ENCODE measurements around the gene TRIM77. TPM values are rescaled to one million over a fixed set of nuclear protein-coding genes. Genes with fewer than 3 reads are reported as not detected.
"Not testable (repeated sequence)": the region's sequence is repeated elsewhere in the genome, so short reads cannot be mapped to it uniquely, and the experiment has no call there.

Gene TRIM77
- total RNA-seq, 2 donors from 2014 or later, result not detected

GRCh38 chr11:89673380-89673779, 36.7 kb upstream of the TRIM77 start:
- not testable (repeated sequence) for H3K27ac Mint-ChIP-seq; DNase-seq; H3K9me3 Mint-ChIP-seq; H3K9me3 ChIP-seq (ENCODE audit: control insufficient read depth, low read length); H3K4me3 ChIP-seq (ENCODE audit: low read length); H3K9ac ChIP-seq (ENCODE audit: extremely low read depth, low read length, poor library complexity, severe bottlenecking); H3K27ac ChIP-seq (ENCODE audit: low read depth, low read length); H3K36me3 ChIP-seq (ENCODE audit: control insufficient read depth, insufficient read depth, low read length); H3K27me3 Mint-ChIP-seq (ENCODE audit: insufficient read depth); H3K27me3 ChIP-seq (ENCODE audit: control insufficient read depth, insufficient read depth, low read length, poor library complexity, severe bottlenecking); H3K36me3 Mint-ChIP-seq (ENCODE audit: low read depth); H3K4me1 ChIP-seq (ENCODE audit: control insufficient read depth, insufficient read depth, low read length); H3K4me3 Mint-ChIP-seq
- H3K4me1 Mint-ChIP-seq, result peaks cover 16% of the 10 kb centered on the region
- WGBS, 2 experiments (ENCODE audit: insufficient coverage in 1 of 2, insufficient read length in 1 of 2), result 88 to 89% methylated on average over 1 to 2 of the region's 2 CpGs

GRCh38 chr11:89675383-89675782, 34.7 kb upstream of the TRIM77 start:
- not testable (repeated sequence) for H3K27me3 ChIP-seq (ENCODE audit: control insufficient read depth, insufficient read depth, low read length, poor library complexity, severe bottlenecking); H3K27ac Mint-ChIP-seq; H3K4me1 Mint-ChIP-seq; H3K36me3 ChIP-seq (ENCODE audit: control insufficient read depth, insufficient read depth, low read length); H3K36me3 Mint-ChIP-seq (ENCODE audit: low read depth); H3K27ac ChIP-seq (ENCODE audit: low read depth, low read length); DNase-seq; H3K4me3 ChIP-seq (ENCODE audit: low read length); H3K4me1 ChIP-seq (ENCODE audit: control insufficient read depth, insufficient read depth, low read length); H3K4me3 Mint-ChIP-seq; H3K9me3 Mint-ChIP-seq; H3K9me3 ChIP-seq (ENCODE audit: control insufficient read depth, low read length); H3K27me3 Mint-ChIP-seq (ENCODE audit: insufficient read depth); H3K9ac ChIP-seq (ENCODE audit: extremely low read depth, low read length, poor library complexity, severe bottlenecking)
- 96% methylated on average over 2 of the region's 2 CpGs; no CpG with 5 or more reads in 1 of the 2 experiments for WGBS, 2 experiments (ENCODE audit: insufficient coverage in 1 of 2, insufficient read length in 1 of 2)
- peak; percentile 48 for TF ChIP-seq CTCF (conservative IDR thresholded peaks at IDR 0.05)

- DNase-seq; H3K27me3 ChIP-seq (ENCODE audit: control insufficient read depth, insufficient read depth, low read length, poor library complexity, severe bottlenecking); H3K36me3 Mint-ChIP-seq (ENCODE audit: low read depth); H3K4me3 ChIP-seq (ENCODE audit: low read length); H3K27ac ChIP-seq (ENCODE audit: low read depth, low read length); H3K9ac ChIP-seq (ENCODE audit: extremely low read depth, low read length, poor library complexity, severe bottlenecking); H3K4me3 Mint-ChIP-seq; H3K27ac Mint-ChIP-seq; H3K27me3 Mint-ChIP-seq (ENCODE audit: insufficient read depth); H3K4me1 ChIP-seq (ENCODE audit: control insufficient read depth, insufficient read depth, low read length); H3K36me3 ChIP-seq (ENCODE audit: control insufficient read depth, insufficient read depth, low read length); H3K9me3 ChIP-seq (ENCODE audit: control insufficient read depth, low read length); H3K9me3 Mint-ChIP-seq; H3K4me1 Mint-ChIP-seq: not testable (repeated sequence)
- WGBS, 2 experiments (ENCODE audit: insufficient coverage in 1 of 2, insufficient read length in 1 of 2), result no CpG with 5 or more reads among the region's 4 CpGs
Measured at GRCh38 chr11:89675948-89676347, 34.2 kb upstream of the TRIM77 start.

- not testable (repeated sequence) for H3K4me3 Mint-ChIP-seq
Measured at GRCh38 chr11:89707080-89707479, 3.0 kb upstream of the TRIM77 start.

GRCh38 chr11:89724866-89725498, 14.9 kb downstream of the TRIM77 start:
- not testable (repeated sequence) for H3K27me3 Mint-ChIP-seq (ENCODE audit: insufficient read depth); H3K27ac Mint-ChIP-seq; H3K27me3 ChIP-seq (ENCODE audit: control insufficient read depth, insufficient read depth, low read length, poor library complexity, severe bottlenecking); H3K36me3 Mint-ChIP-seq (ENCODE audit: low read depth); H3K4me3 Mint-ChIP-seq; H3K9ac ChIP-seq (ENCODE audit: extremely low read depth, low read length, poor library complexity, severe bottlenecking); H3K9me3 ChIP-seq (ENCODE audit: control insufficient read depth, low read length); H3K4me1 ChIP-seq (ENCODE audit: control insufficient read depth, insufficient read depth, low read length); H3K9me3 Mint-ChIP-seq; H3K4me1 Mint-ChIP-seq; H3K27ac ChIP-seq (ENCODE audit: low read depth, low read length); DNase-seq; H3K36me3 ChIP-seq (ENCODE audit: control insufficient read depth, insufficient read depth, low read length); H3K4me3 ChIP-seq (ENCODE audit: low read length)
- WGBS, 2 experiments (ENCODE audit: insufficient coverage in 1 of 2, insufficient read length in 1 of 2), result 100% methylated on average over 1 of the region's 2 CpGs; no CpG with 5 or more reads in 1 of the 2 experiments

More at GRCh38 chr11:89707080-89707479, 3.0 kb upstream of the TRIM77 start:
- not testable (repeated sequence) for H3K27me3 Mint-ChIP-seq (ENCODE audit: insufficient read depth); H3K27ac Mint-ChIP-seq; H3K4me1 ChIP-seq (ENCODE audit: control insufficient read depth, insufficient read depth, low read length); H3K36me3 Mint-ChIP-seq (ENCODE audit: low read depth); H3K9ac ChIP-seq (ENCODE audit: extremely low read depth, low read length, poor library complexity, severe bottlenecking); H3K27ac ChIP-seq (ENCODE audit: low read depth, low read length); H3K36me3 ChIP-seq (ENCODE audit: control insufficient read depth, insufficient read depth, low read length); H3K9me3 ChIP-seq (ENCODE audit: control insufficient read depth, low read length); H3K27me3 ChIP-seq (ENCODE audit: control insufficient read depth, insufficient read depth, low read length, poor library complexity, severe bottlenecking); H3K4me1 Mint-ChIP-seq; H3K4me3 ChIP-seq (ENCODE audit: low read length)
- peaks cover 15% of the 10 kb centered on the region for H3K9me3 Mint-ChIP-seq
- peak; percentile 45 for DNase-seq
- 71% methylated on average over 4 of the region's 4 CpGs; no CpG with 5 or more reads in 1 of the 2 experiments for WGBS, 2 experiments (ENCODE audit: insufficient coverage in 1 of 2, insufficient read length in 1 of 2)

GRCh38 chr11:89730215-89730614, 20.1 kb downstream of the TRIM77 start:
- H3K4me1 Mint-ChIP-seq; H3K4me1 ChIP-seq (ENCODE audit: control insufficient read depth, insufficient read depth, low read length); H3K9me3 Mint-ChIP-seq; H3K4me3 ChIP-seq (ENCODE audit: low read length); H3K9me3 ChIP-seq (ENCODE audit: control insufficient read depth, low read length); H3K9ac ChIP-seq (ENCODE audit: extremely low read depth, low read length, poor library complexity, severe bottlenecking); H3K27me3 Mint-ChIP-seq (ENCODE audit: insufficient read depth); H3K27ac Mint-ChIP-seq; H3K36me3 ChIP-seq (ENCODE audit: control insufficient read depth, insufficient read depth, low read length); H3K4me3 Mint-ChIP-seq; H3K36me3 Mint-ChIP-seq (ENCODE audit: low read depth); DNase-seq; H3K27me3 ChIP-seq (ENCODE audit: control insufficient read depth, insufficient read depth, low read length, poor library complexity, severe bottlenecking); H3K27ac ChIP-seq (ENCODE audit: low read depth, low read length): not testable (repeated sequence)
- WGBS, 2 experiments (ENCODE audit: insufficient coverage in 1 of 2, insufficient read length in 1 of 2), result 93 to 95% methylated on average over 14 to 23 of the region's 23 CpGs
